ENCODE measurements around the gene F2RL2. TPM values are rescaled to one million over a fixed set of nuclear protein-coding genes. Genes with fewer than 3 reads are reported as not detected.

The F2RL2 gene, protein sequence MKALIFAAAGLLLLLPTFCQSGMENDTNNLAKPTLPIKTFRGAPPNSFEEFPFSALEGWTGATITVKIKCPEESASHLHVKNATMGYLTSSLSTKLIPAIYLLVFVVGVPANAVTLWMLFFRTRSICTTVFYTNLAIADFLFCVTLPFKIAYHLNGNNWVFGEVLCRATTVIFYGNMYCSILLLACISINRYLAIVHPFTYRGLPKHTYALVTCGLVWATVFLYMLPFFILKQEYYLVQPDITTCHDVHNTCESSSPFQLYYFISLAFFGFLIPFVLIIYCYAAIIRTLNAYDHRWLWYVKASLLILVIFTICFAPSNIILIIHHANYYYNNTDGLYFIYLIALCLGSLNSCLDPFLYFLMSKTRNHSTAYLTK
- polyA plus RNA-seq (2012; ENCODE audit: low read depth, missing spikeins), result not detected

DNA sequence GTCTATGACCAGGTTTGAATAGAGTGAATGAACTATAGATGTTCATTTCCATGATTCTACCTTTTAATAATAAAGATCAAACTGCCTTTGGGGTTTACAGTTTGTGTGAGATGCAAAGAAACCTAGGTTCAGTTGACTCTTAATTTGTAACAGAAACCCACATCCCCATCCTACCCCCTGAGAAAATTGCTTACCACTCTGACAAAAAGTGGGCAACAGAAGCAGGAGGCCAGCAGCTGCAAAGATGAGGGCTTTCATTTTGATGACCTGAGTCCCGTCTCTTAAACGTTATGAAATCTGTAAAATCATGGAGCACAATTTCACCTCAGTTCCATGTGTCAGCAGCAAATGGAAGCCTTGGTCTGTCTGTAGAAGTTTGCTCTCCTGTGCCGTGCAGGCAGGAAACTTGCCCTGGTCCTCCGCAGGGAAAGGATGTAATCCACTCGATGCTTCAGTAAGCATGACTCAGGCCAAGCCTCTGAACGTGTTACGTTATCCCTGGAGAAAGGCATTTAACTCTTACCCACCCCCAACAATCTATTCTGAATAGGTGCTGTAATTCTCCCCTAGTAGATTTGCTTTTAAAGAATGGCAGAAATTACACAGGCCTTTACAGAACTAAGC lies at the start of gene F2RL2:
Gene F2RL2, minus strand, starts transcription at position 431 of the 624 bp plus-strand sequence. Its CDS starts 173 bp downstream, at position 258.
- TF ChIP-seq POU2F2 (IDR thresholded peaks at IDR 0.05; ENCODE audit: low read depth, low read length) (no peak), PAX5 (IDR thresholded peaks at IDR 0.05; ENCODE audit: insufficient read depth, low read length, severe bottlenecking) (no peak), TAF1 (IDR thresholded peaks at IDR 0.05; ENCODE audit: low read depth, low read length) (no peak), POLR2A (IDR thresholded peaks at IDR 0.05; ENCODE audit: low read depth, low read length) (no peak), SPI1 (IDR thresholded peaks at IDR 0.05; ENCODE audit: low read depth, low read length) (no peak), POLR2AphosphoS5 (IDR thresholded peaks at IDR 0.05; ENCODE audit: low read depth, low read length) (no peak)
- DNase-seq (ENCODE audit: insufficient read length, low spot score), result no peak
- no peak for FAIRE-seq

DNA sequence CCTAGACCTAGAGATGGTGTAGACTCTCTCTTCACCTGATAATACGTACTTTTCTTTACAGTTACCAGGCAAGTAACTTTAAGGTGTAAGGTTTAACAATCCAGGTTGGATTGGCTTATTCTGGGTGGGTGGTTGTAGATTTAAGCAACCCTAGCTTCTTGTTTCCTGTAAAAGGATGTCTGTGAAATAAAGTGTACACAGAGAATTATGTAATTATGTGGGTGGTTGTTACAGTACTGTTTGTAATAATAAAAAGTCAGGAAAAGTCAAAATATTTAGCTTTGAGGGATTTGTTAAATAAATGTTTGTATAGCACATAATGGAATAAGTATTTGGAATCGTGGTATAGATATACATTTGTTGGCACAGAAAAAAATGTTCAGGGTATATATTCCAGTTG lies 49.0 kb upstream of the F2RL2 start:
- no peak for DNase-seq (ENCODE audit: insufficient read length, low spot score)
- no peak for FAIRE-seq
- TF ChIP-seq POLR2A (IDR thresholded peaks at IDR 0.05; ENCODE audit: low read depth, low read length), result no peak
- no peak for TF ChIP-seq PAX5 (IDR thresholded peaks at IDR 0.05; ENCODE audit: insufficient read depth, low read length, severe bottlenecking)
- no peak for TF ChIP-seq POLR2AphosphoS5 (IDR thresholded peaks at IDR 0.05; ENCODE audit: low read depth, low read length)
- no peak for TF ChIP-seq POU2F2 (IDR thresholded peaks at IDR 0.05; ENCODE audit: low read depth, low read length)
- TF ChIP-seq TAF1 (IDR thresholded peaks at IDR 0.05; ENCODE audit: low read depth, low read length), result no peak
- TF ChIP-seq SPI1 (IDR thresholded peaks at IDR 0.05; ENCODE audit: low read depth, low read length), result no peak

DNA sequence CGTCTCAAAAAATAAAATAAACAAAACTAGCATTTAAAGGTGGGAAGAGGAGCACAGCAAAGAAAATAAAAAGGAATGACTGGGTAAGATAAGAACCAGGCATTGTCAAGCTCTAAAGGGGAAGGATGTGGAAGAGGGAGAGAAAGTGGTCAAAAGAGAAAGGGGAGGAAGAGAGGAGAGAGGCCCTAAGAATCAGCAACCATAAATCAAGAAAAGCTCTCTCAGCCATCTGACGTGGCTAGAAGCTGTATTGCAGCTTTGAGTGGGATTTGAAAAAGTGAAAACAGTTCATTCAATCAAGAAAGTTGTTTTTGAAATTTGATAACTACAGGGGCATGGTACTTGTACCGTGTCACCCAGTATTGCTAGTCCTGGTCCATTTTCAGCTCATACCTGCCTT lies 47.3 kb upstream of the F2RL2 start:
- no peak for TF ChIP-seq TAF1 (IDR thresholded peaks at IDR 0.05; ENCODE audit: low read depth, low read length)
- TF ChIP-seq PAX5 (IDR thresholded peaks at IDR 0.05; ENCODE audit: insufficient read depth, low read length, severe bottlenecking), result no peak
- TF ChIP-seq POLR2AphosphoS5 (IDR thresholded peaks at IDR 0.05; ENCODE audit: low read depth, low read length), result no peak
- TF ChIP-seq POLR2A (IDR thresholded peaks at IDR 0.05; ENCODE audit: low read depth, low read length), result no peak
- TF ChIP-seq POU2F2 (IDR thresholded peaks at IDR 0.05; ENCODE audit: low read depth, low read length), result no peak
- TF ChIP-seq SPI1 (IDR thresholded peaks at IDR 0.05; ENCODE audit: low read depth, low read length), result no peak
- FAIRE-seq (no peak), DNase-seq (ENCODE audit: insufficient read length, low spot score) (no peak)

DNA sequence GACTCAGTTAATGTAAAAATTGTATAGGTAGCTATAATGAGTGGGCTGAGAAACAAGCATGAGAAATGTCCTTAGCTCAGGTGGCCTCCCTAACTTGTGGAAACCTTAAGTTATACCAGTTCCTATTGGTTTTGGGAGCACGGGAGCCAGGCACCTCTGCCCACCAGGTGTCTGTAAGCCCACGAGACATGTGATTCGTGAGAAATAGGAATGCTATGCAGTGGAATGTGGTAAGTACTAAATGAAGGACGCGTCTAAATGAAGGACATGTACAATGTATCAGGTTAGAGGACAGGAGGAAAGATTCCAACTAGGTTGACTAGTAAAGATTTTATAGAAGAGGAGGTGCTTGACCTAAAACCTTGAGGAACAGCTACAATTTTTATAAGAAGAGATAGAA lies 46.0 kb upstream of the F2RL2 start:
- DNase-seq (ENCODE audit: insufficient read length, low spot score) (no peak), FAIRE-seq (no peak)
- no peak for TF ChIP-seq PAX5 (IDR thresholded peaks at IDR 0.05; ENCODE audit: insufficient read depth, low read length, severe bottlenecking)
- TF ChIP-seq POLR2AphosphoS5 (IDR thresholded peaks at IDR 0.05; ENCODE audit: low read depth, low read length), result no peak
- no peak for TF ChIP-seq TAF1 (IDR thresholded peaks at IDR 0.05; ENCODE audit: low read depth, low read length)
- TF ChIP-seq POU2F2 (IDR thresholded peaks at IDR 0.05; ENCODE audit: low read depth, low read length), result no peak
- no peak for TF ChIP-seq SPI1 (IDR thresholded peaks at IDR 0.05; ENCODE audit: low read depth, low read length)
- TF ChIP-seq POLR2A (IDR thresholded peaks at IDR 0.05; ENCODE audit: low read depth, low read length), result no peak

DNA sequence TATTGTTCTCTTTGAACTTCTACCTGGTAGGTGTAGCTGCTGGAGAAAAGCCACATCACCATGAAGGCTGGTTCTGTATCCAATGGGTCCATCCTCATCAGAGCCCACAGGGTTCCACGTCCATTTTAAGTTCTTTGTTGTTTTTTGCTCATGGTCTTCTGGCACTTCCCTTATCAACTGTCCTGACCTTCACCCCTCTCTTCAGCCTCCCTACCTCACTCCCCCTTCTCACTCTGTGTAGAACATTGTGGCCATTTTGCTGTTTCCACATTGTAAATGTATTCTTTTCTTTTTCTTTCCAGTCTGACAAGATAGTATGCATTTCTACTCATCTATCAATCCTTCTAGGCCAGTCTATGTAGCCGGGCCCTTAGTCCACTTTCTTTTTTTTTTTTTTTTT lies 44.3 kb upstream of the F2RL2 start:
- no peak for TF ChIP-seq POLR2A (IDR thresholded peaks at IDR 0.05; ENCODE audit: low read depth, low read length)
- no peak for TF ChIP-seq POU2F2 (IDR thresholded peaks at IDR 0.05; ENCODE audit: low read depth, low read length)
- TF ChIP-seq TAF1 (IDR thresholded peaks at IDR 0.05; ENCODE audit: low read depth, low read length), result no peak
- no peak for TF ChIP-seq POLR2AphosphoS5 (IDR thresholded peaks at IDR 0.05; ENCODE audit: low read depth, low read length)
- no peak for TF ChIP-seq PAX5 (IDR thresholded peaks at IDR 0.05; ENCODE audit: insufficient read depth, low read length, severe bottlenecking)
- TF ChIP-seq SPI1 (IDR thresholded peaks at IDR 0.05; ENCODE audit: low read depth, low read length), result no peak
- DNase-seq (ENCODE audit: insufficient read length, low spot score), result no peak
- no peak for FAIRE-seq

DNA sequence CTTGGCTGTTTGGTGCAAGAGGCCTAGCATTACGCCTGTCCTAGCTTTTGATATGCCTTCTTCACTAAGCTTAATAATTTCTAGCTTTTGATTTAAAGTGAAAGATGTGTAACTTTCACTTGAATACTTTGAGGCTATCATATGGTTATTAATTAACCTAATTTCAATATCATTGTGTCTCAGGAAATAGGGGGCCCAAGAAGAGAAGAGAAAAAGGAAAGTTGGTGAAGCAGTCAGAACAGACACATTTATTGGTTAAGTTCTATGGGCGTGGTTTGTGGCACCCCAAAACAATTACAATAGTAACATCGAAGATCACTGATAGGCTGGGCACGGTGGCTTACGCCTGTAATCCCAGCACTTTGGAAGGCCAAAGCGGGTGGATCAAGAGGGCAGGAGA lies 40.9 kb upstream of the F2RL2 start:
- DNase-seq (ENCODE audit: insufficient read length, low spot score) (no peak), FAIRE-seq (no peak)
- TF ChIP-seq SPI1 (IDR thresholded peaks at IDR 0.05; ENCODE audit: low read depth, low read length) (no peak), POLR2A (IDR thresholded peaks at IDR 0.05; ENCODE audit: low read depth, low read length) (no peak), POLR2AphosphoS5 (IDR thresholded peaks at IDR 0.05; ENCODE audit: low read depth, low read length) (no peak), TAF1 (IDR thresholded peaks at IDR 0.05; ENCODE audit: low read depth, low read length) (no peak)

DNA sequence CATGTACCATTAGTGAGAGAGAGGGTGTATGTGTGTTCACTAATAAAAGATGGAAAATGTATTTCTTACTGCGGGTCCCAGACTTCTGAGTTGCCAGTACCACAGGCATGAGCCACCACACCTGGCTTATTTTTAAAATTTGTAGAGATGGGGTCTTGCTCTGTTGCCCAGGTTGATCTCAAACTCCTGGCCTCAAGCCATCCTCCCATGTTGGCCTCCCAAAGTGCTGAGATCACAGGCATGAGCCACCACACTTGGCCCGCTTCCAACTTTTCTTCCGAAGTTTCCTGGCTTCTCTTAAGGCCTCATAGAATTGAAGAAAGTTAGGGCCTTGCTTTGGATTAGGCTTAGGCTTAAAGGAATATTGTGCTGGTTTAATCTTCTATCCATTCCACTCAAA lies 40.4 kb upstream of the F2RL2 start:
- DNase-seq (ENCODE audit: insufficient read length, low spot score), result no peak
- TF ChIP-seq POU2F2 (IDR thresholded peaks at IDR 0.05; ENCODE audit: low read depth, low read length) (no peak), POLR2AphosphoS5 (IDR thresholded peaks at IDR 0.05; ENCODE audit: low read depth, low read length) (no peak), POLR2A (IDR thresholded peaks at IDR 0.05; ENCODE audit: low read depth, low read length) (no peak), TAF1 (IDR thresholded peaks at IDR 0.05; ENCODE audit: low read depth, low read length) (no peak), PAX5 (IDR thresholded peaks at IDR 0.05; ENCODE audit: insufficient read depth, low read length, severe bottlenecking) (no peak), SPI1 (IDR thresholded peaks at IDR 0.05; ENCODE audit: low read depth, low read length) (no peak)
- FAIRE-seq, result no peak

DNA sequence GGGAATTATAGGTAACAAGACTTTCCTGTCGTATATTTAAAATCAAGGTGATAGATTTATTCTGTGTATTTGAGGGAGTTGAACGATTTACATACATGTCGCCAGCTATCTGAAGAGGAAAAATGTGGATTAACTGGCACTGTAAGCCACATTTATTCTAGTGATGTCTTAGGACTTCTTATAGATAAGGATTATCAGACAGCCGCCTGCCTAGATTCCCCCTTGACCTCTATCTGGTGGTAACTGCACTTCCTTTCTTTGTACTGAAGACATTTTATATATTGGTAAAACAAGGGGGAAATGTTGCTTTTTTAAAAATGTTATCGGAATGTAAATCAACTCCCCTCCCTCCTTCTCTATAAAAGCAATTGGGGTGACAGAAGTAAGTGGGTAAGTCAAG lies 39.3 kb upstream of the F2RL2 start:
- DNase-seq (ENCODE audit: insufficient read length, low spot score), result no peak
- TF ChIP-seq POLR2AphosphoS5 (IDR thresholded peaks at IDR 0.05; ENCODE audit: low read depth, low read length) (no peak), POU2F2 (IDR thresholded peaks at IDR 0.05; ENCODE audit: low read depth, low read length) (no peak), POLR2A (IDR thresholded peaks at IDR 0.05; ENCODE audit: low read depth, low read length) (no peak)
- FAIRE-seq, result no peak

DNA sequence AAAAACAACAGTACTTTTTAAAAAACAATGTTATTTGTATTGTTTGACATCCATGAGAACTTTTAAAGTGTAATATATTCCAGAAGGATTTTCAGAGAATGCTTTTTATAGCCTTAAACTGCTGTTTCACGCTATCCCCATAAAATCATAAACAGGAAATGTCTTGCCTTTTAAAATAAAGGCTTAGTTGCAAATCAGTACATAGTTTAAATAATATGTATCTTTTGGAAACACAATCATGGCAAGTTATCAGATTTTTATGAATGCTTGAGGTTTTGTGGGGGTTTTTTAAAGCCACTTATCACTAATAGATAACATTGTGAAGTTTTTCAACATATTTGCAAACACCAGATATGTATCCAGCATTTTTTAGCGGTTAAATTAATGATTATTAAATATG lies 37.2 kb upstream of the F2RL2 start:
- DNase-seq (ENCODE audit: insufficient read length, low spot score) (no peak), FAIRE-seq (no peak)
- TF ChIP-seq PAX5 (IDR thresholded peaks at IDR 0.05; ENCODE audit: insufficient read depth, low read length, severe bottlenecking) (no peak), POLR2AphosphoS5 (IDR thresholded peaks at IDR 0.05; ENCODE audit: low read depth, low read length) (no peak), POLR2A (IDR thresholded peaks at IDR 0.05; ENCODE audit: low read depth, low read length) (no peak), POU2F2 (IDR thresholded peaks at IDR 0.05; ENCODE audit: low read depth, low read length) (no peak), TAF1 (IDR thresholded peaks at IDR 0.05; ENCODE audit: low read depth, low read length) (no peak), SPI1 (IDR thresholded peaks at IDR 0.05; ENCODE audit: low read depth, low read length) (no peak)

Data from GM12891 (cell line).